Measurements from ENCODE around the gene HPN.
A peak's percentile ranks its signal among the peaks of the same experiment; 100 is the strongest.
"Not testable (repeated sequence)": the region's sequence is repeated elsewhere in the genome, so short reads cannot be mapped to it uniquely, and the experiment has no call there.

Gene HPN

GRCh38 chr19:35088131-35088913 lies 46.8 kb downstream of the HPN start:
- no peak for DNase-seq

- DNase-seq, result no peak
Observed at GRCh38 chr19:35089554-35089953, 48.0 kb downstream of the HPN start.

- DNase-seq, result no peak
Observed at GRCh38 chr19:35090160-35090505, 48.6 kb downstream of the HPN start.

GRCh38 chr19:35090506-35091214 lies 49.1 kb downstream of the HPN start:
- DNase-seq, result peak; percentile 54

GRCh38 chr19:35093430-35093829 lies 51.9 kb downstream of the HPN start:
- DNase-seq, result no peak

GRCh38 chr19:35093941-35094647 lies 52.6 kb downstream of the HPN start:
- DNase-seq, result no peak

GRCh38 chr19:35094656-35095055 lies 53.1 kb downstream of the HPN start:
- DNase-seq, result no peak

GRCh38 chr19:35095667-35096368 lies 54.3 kb downstream of the HPN start:
- no peak for DNase-seq

GRCh38 chr19:35098413-35099049 lies 57.0 kb downstream of the HPN start:
- no peak for DNase-seq

GRCh38 chr19:35099155-35099896 lies 57.8 kb downstream of the HPN start:
- DNase-seq, result no peak

- no peak for DNase-seq
Observed at GRCh38 chr19:35099897-35100275, 58.4 kb downstream of the HPN start.

GRCh38 chr19:35100588-35101533 lies 59.3 kb downstream of the HPN start:
- DNase-seq, result no peak

GRCh38 chr19:35101949-35102348 lies 60.4 kb downstream of the HPN start:
- DNase-seq, result not testable (repeated sequence)

GRCh38 chr19:35103614-35104013 lies 62.1 kb downstream of the HPN start:
- DNase-seq, result not testable (repeated sequence)

GRCh38 chr19:35104361-35104760 lies 62.8 kb downstream of the HPN start:
- no peak for DNase-seq

- no peak for DNase-seq
Observed at GRCh38 chr19:35105047-35105410, 63.5 kb downstream of the HPN start.

- DNase-seq, result no peak
Observed at GRCh38 chr19:35105411-35106290, 64.1 kb downstream of the HPN start.

- DNase-seq, result no peak
Observed at GRCh38 chr19:35106291-35106583, 64.7 kb downstream of the HPN start.

GRCh38 chr19:35106898-35107541 lies 65.5 kb downstream of the HPN start:
- no peak for DNase-seq

- no peak for DNase-seq
Observed at GRCh38 chr19:35107545-35107944, 66.0 kb downstream of the HPN start.
